ENCODE measurements around the gene MYADM.

The MYADM gene

GRCh38 chr19:53884256-53884655, 16.6 kb downstream of the MYADM start:
- in situ Hi-C loops (cut with MboI; ENCODE audit: low sequenced_read_pairs): no loop called here

- in situ Hi-C loops (cut with MboI; ENCODE audit: low sequenced_read_pairs): no loop called here
Observed at GRCh38 chr19:53885036-53885435, 17.4 kb downstream of the MYADM start.

GRCh38 chr19:53892301-53892980, 24.8 kb downstream of the MYADM start:
- in situ Hi-C loops (cut with MboI; ENCODE audit: low sequenced_read_pairs): no loop called here

- in situ Hi-C loops (cut with MboI; ENCODE audit: low sequenced_read_pairs): no loop called here
Observed at GRCh38 chr19:53892981-53893325, 25.3 kb downstream of the MYADM start.

GRCh38 chr19:53894707-53895106, 27.0 kb downstream of the MYADM start:
- in situ Hi-C loops (cut with MboI; ENCODE audit: low sequenced_read_pairs): no loop called here

GRCh38 chr19:53896682-53897081, 29.0 kb downstream of the MYADM start:
- in situ Hi-C loops (cut with MboI; ENCODE audit: low sequenced_read_pairs): no loop called here

GRCh38 chr19:53897459-53897858, 29.8 kb downstream of the MYADM start:
- in situ Hi-C loops (cut with MboI; ENCODE audit: low sequenced_read_pairs): no loop called here

GRCh38 chr19:53898166-53898565, 30.5 kb downstream of the MYADM start:
- in situ Hi-C loops (cut with MboI; ENCODE audit: low sequenced_read_pairs): no loop called here

GRCh38 chr19:53898636-53899341, 31.1 kb downstream of the MYADM start:
- in situ Hi-C loops (cut with MboI; ENCODE audit: low sequenced_read_pairs): no loop called here

GRCh38 chr19:53900191-53900860, 32.6 kb downstream of the MYADM start:
- in situ Hi-C loops (cut with MboI; ENCODE audit: low sequenced_read_pairs): no loop called here

GRCh38 chr19:53903055-53903680, 35.5 kb downstream of the MYADM start:
- in situ Hi-C loops (cut with MboI; ENCODE audit: low sequenced_read_pairs): no loop called here

GRCh38 chr19:53904909-53905308, 37.2 kb downstream of the MYADM start:
- in situ Hi-C loops (cut with MboI; ENCODE audit: low sequenced_read_pairs): no loop called here

- in situ Hi-C loops (cut with MboI; ENCODE audit: low sequenced_read_pairs): no loop called here
Observed at GRCh38 chr19:53905787-53906186, 38.1 kb downstream of the MYADM start.

- in situ Hi-C loops (cut with MboI; ENCODE audit: low sequenced_read_pairs): no loop called here
Observed at GRCh38 chr19:53906211-53907192, 38.8 kb downstream of the MYADM start.

- in situ Hi-C loops (cut with MboI; ENCODE audit: low sequenced_read_pairs): no loop called here
Observed at GRCh38 chr19:53907193-53907581, 39.5 kb downstream of the MYADM start.

- in situ Hi-C loops (cut with MboI; ENCODE audit: low sequenced_read_pairs): no loop called here
Observed at GRCh38 chr19:53907690-53908089, 40.0 kb downstream of the MYADM start.

- in situ Hi-C loops (cut with MboI; ENCODE audit: low sequenced_read_pairs): no loop called here
Observed at GRCh38 chr19:53908106-53908934, 40.6 kb downstream of the MYADM start.

- in situ Hi-C loops (cut with MboI; ENCODE audit: low sequenced_read_pairs): no loop called here
Observed at GRCh38 chr19:53908935-53909415, 41.3 kb downstream of the MYADM start, which contains the start of gene CACNG7. CACNG7 (plus strand) TSS chr19:53909278; CDS start chr19:53912832, 3,554 bp downstream.

- in situ Hi-C loops (cut with MboI; ENCODE audit: low sequenced_read_pairs): no loop called here
Observed at GRCh38 chr19:53909471-53910169, 41.9 kb downstream of the MYADM start.

Data from hTERT RPE-1 (cell line).